Fibroblast of peridontal ligament (primary cell): Measurements from ENCODE around the gene RYR3.

ENCODE experiments used
- DNase-seq: peaks from one replicate; pipeline ENCODE4 v3.0.0-alpha.2; 2010; ENCODE audit errors: extremely low read depth

Gene RYR3

GRCh38 chr15:33310481-33311311 is at the start of gene RYR3:
Gene RYR3 (plus strand): TSS chr15:33310967. CDS start chr15:33311046, 79 bp downstream.
- no peak for DNase-seq

- DNase-seq = no peak
These were observed 48.5 kb upstream of the RYR3 start for GRCh38 chr15:33262306-33262705.

GRCh38 chr15:33277689-33278088 is 33.1 kb upstream of the RYR3 start:
- DNase-seq = no peak

GRCh38 chr15:33278816-33279612 is 31.8 kb upstream of the RYR3 start:
- DNase-seq = peak; percentile 60

GRCh38 chr15:33279613-33280205 is 31.1 kb upstream of the RYR3 start:
- DNase-seq = peak; percentile 1

- DNase-seq = no peak
These were observed 28.3 kb upstream of the RYR3 start for GRCh38 chr15:33282226-33283020.

- DNase-seq = no peak
These were observed 27.2 kb upstream of the RYR3 start for GRCh38 chr15:33283576-33283975.

GRCh38 chr15:33284336-33284735 is 26.4 kb upstream of the RYR3 start:
- no peak for DNase-seq

- DNase-seq = peak; percentile 58
These were observed 18.0 kb upstream of the RYR3 start for GRCh38 chr15:33292717-33293307.

- DNase-seq = no peak
These were observed 16.9 kb upstream of the RYR3 start for GRCh38 chr15:33293713-33294334.

GRCh38 chr15:33296050-33296449 is 14.7 kb upstream of the RYR3 start:
- DNase-seq = no peak

- DNase-seq = no peak
These were observed 13.9 kb upstream of the RYR3 start for GRCh38 chr15:33296856-33297255.

- DNase-seq = no peak
These were observed 12.1 kb upstream of the RYR3 start for GRCh38 chr15:33298631-33299030.

GRCh38 chr15:33304924-33305323 is 5.8 kb upstream of the RYR3 start:
- no peak for DNase-seq

GRCh38 chr15:33309602-33310276 is 1.0 kb upstream of the RYR3 start:
- no peak for DNase-seq

- no peak for DNase-seq
These were observed 675 bp downstream of the RYR3 start for GRCh38 chr15:33311312-33311971.

GRCh38 chr15:33313491-33313890 is 2.7 kb downstream of the RYR3 start:
- no peak for DNase-seq

GRCh38 chr15:33314069-33314468 is 3.3 kb downstream of the RYR3 start:
- no peak for DNase-seq

GRCh38 chr15:33315044-33315443 is 4.3 kb downstream of the RYR3 start:
- no peak for DNase-seq

- no peak for DNase-seq
These were observed 7.1 kb downstream of the RYR3 start for GRCh38 chr15:33317896-33318295.
